NCI-H748 (cell line): ENCODE measurements around the gene SEMA6C.
"Not testable (repeated sequence)": the region's sequence is repeated elsewhere in the genome, so short reads cannot be mapped to it uniquely, and the experiment has no call there.

Experiments
- DNase-seq: peaks from one replicate; lab custom pipeline; 2025; ENCODE audit not compliant: unreplicated experiment; lab: John Stamatoyannopoulos, UW

SEMA6C gene, protein sequence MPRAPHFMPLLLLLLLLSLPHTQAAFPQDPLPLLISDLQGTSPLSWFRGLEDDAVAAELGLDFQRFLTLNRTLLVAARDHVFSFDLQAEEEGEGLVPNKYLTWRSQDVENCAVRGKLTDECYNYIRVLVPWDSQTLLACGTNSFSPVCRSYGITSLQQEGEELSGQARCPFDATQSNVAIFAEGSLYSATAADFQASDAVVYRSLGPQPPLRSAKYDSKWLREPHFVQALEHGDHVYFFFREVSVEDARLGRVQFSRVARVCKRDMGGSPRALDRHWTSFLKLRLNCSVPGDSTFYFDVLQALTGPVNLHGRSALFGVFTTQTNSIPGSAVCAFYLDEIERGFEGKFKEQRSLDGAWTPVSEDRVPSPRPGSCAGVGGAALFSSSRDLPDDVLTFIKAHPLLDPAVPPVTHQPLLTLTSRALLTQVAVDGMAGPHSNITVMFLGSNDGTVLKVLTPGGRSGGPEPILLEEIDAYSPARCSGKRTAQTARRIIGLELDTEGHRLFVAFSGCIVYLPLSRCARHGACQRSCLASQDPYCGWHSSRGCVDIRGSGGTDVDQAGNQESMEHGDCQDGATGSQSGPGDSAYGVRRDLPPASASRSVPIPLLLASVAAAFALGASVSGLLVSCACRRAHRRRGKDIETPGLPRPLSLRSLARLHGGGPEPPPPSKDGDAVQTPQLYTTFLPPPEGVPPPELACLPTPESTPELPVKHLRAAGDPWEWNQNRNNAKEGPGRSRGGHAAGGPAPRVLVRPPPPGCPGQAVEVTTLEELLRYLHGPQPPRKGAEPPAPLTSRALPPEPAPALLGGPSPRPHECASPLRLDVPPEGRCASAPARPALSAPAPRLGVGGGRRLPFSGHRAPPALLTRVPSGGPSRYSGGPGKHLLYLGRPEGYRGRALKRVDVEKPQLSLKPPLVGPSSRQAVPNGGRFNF

DNA sequence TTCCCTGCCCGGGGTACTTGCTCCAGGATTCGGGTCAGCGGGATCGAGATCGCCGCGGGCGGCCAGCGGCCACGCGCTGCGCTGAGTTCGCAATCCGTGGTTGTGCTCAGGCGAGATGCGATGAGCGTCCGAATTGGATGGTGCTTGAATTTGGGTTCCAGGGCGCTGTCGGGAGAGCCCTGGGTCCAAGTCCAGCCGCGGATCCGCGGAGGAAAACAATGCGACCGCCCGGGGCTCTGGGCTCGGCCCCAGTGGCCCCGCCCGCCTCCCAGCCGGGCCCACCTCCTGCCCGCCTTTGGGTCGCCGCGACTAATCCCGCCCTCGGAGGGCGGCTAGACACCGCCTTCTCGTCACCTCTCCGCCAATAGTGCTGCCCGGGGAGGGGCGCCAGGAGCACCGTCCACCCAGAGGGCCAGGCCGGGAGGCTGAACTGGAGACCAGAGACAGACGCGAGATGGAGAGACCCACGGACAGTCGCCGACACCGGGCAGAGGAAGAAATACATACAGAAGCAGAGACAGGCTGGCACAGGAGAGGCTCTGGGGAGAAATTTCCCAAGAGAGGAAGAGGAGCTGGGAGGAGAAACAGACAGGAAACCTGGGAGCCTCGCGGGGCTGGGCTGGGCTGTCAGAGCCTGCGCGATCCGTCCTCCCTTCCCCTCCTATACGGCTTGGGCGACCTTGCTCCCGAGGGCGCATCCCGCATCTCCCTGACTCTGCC, at the start of gene SEMA6C:
Gene SEMA6C (minus strand): TSS at position 220 of the 720 bp plus-strand sequence. CDS start 4,010 bp downstream, outside the sequence.
- DNase-seq, result peak; percentile 93

DNA sequence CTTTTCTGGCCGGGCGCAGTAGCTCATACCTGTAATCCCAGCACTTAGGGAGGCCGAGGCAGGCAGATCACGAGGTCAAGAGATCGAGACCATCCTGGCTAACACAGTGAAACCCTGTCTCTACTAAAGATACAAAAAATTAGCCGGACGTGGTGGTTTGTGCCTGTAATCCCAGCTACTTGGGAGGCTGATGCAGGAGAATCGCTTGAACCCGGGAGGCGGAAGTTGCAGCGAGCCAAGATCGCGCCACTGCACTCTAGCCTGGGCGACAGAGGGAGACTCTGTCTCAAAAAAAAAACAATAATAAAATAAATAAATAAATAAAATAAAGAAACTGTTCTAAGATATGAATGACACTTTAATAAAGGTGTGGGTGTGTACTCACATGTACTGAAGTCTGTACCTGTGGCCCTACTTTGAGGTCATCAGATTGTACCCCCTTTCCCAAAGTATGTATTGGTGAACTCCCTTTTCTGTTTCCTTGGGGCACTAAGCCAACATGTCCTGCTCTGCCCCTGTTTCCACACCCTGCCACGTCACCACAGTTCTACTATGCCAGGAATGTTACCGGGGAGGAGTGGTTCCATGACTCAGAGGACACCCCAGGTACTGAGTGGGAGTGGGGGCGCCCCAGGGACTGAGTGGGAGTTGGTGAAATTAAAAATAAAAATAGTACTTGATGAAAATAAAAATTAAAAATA, 48.6 kb upstream of the SEMA6C start:
- not testable (repeated sequence) for DNase-seq

DNA sequence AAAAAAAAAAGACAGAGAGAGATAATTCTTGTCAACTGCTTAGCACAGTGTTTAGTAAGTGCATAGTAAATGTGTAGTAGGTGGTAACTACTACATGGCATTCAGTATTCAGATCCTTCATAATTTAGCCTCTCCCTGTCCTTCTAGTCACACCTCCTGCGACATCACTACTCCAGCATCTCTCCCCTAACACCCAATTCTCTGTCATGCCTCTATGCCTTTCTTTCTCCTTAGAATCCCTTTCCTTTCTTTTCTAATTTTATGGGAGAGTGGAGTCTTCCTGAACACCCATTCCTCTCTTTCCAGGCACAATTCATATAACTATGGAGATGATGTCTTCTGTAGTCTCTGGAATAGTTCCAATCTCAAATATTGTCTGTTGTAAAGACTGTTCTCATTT, 47.4 kb upstream of the SEMA6C start:
- DNase-seq, result no peak

DNA sequence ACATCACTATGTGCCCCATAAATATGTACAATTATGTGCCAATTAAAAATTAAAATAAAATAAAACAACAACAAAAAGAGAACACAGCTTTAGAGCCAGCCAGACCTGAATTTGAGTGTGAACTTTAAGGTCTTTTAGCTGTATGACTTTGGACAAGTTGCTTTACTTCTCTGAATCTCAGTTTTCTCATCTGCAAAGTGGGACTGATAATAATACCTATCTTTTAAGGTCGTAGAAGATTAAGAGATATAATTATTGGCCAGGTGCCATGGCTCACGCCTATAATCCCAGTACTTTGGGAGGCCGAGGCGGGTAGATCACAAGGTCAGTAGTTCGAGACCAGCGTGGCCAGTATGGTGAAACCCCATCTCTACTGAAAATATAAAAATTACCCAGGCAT, 46.9 kb upstream of the SEMA6C start:
- DNase-seq, result no peak

DNA sequence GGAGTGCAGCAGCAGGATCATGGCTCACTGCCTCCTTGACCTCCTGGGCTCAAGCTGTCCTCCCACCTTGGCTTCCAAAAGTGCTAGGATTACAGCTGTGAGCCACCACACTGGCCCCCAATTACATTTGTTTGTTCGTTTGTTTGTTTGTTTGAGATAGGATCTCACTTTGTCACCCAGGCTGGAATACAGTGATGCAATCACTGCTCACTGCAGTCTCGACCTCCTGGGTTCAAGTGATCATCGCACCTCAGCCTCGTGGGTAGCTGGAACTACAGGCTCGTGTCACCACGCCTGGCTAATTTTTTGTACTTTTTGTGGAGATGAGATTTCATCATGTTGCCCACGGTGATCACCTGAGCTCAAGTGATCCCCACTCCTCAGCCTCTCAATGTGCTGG, 45.6 kb upstream of the SEMA6C start:
- no peak for DNase-seq

DNA sequence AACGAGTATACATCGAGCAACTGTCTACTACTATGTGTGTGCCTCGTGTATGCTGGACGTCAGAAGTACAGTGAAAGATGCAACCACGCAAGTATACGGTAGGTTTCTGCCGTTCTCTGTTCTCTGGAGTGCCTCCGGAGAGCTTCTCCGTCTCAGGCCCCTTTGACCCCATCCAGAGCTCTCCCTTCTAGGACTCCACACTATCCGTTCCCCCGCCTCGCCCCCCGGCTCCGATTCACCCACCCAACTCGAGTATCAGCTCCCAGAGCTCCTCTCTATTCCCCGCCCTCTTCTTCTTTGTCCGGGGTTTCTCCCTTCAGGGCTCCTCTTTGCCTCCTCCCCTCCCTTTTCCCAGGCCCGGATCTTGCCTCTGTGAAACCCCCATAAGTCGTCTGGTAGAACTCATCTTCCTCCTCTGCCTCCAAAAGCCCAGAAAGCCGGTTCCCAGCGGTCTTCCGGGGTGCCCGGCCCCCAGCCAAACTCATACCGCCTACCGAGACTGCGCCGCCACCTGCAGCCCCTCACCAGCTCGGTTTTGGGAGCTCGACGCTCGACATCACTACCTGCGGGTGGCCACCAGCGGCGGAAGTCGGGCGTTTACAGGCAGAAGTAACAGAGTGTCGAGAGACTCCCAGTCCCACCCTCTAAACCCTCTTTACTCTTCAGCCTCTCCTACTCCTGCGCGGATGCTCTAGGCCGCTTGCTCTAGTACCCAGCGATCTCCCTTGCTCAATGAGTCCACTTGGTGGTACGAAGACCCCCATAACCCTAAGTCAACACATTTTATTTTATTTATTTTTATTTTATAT, 43.4 kb upstream of the SEMA6C start, which contains the start of gene VPS72:
Gene VPS72 (minus strand): TSS at position 561 of the 809 bp plus-strand sequence. CDS start 76 bp downstream, at position 485.
- DNase-seq, result peak; percentile 94

DNA sequence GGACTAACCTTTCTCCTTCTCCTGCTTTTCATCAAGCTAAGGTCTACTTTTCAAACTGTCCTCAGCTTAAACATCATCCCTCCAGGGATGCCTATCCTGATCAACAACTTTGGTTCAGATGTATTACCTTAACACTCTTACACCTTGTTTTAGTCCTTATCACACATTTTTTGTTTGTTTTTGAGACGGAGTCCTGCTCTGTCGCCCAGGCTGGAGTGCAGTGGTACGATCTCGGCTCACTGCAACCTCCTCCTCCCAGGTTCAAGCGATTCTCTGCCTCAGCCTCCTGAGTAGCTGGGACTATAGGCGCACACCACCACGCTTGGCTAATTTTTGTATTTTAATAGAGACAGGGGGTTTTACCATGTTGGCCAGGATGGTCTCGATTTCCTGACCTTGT, 42.2 kb upstream of the SEMA6C start:
- not testable (repeated sequence) for DNase-seq

DNA sequence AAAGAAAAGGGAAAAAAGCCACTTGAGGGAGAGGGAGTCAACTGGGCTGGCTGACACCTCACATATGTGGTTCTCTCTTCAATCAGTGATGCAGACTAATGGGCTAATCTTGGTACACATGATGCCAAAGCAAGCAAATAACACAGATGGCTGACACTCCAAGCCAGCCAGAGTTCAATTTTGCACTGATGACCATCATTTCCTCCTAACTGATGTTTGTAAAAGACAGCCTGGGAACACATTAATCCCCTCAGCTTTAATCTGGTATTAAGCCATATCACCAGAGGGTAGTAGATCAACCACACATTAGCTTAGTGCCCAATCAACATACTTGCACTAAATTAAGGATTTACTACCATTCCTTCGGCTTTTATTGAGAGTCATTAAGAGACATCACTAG, 40.8 kb upstream of the SEMA6C start:
- no peak for DNase-seq

DNA sequence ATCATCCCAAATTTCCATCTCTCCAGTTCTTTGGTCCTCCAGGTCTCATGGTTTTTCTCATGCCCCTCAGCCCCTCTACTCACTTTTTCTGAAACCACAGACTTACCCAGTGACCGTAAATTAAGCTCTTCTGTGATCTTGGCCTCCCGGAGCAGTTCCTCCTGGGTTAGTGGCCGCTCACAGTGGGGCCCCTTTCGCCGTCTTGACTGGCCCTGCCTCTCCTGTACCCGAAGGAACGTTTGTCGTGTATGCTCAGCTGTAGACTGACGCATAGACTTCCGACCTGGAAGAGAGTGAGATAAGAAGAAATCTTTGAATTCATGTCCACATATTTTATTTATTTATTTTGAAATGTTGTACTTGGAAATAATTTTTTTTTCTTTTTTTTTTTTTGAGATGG, 37.8 kb upstream of the SEMA6C start:
- DNase-seq, result no peak

DNA sequence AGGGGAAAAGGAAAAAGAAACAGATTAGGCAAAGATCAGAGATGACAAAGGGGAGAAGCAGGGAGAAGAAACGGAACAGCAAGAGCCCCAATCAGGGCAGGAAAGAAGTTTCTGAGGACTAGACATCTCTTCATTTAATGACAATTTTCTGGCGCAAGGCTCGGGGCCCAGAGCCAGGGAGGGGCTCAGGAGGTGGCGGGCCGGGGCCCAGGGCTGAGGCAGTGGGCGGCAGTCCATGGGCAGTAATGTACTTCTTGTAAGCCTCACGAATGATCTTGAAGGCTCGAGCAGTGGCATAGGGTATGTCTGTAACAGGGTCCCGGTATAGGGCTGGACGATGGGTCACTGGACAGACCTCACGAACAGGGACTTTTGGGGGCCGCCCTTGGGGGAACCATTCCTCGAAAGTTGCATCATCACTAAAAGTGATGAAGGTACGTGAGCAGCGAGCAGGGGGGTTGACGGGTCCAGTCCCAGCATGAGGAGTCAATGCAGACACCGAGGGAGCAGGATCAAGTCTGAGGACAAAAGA, 30.1 kb upstream of the SEMA6C start:
- DNase-seq, result no peak

DNA sequence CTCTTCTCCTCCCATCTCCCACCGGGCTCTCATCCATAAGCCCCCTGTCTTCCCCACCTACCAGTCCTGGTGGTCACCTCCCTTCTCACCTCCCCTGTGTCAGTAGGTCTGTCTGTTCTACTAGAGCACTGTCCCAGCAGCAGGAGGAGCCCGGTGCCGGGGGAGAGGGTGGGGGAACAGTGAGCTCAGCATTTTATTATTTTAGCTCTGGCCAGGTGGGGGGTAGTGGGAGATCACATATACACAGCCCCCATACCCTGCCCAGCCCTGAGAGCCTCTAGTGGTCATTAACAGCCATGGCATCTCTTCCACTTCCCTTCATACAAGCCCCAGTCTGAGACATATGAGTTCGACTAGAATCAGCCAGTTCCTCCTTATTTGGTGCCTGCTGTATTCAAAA, 29.4 kb upstream of the SEMA6C start, which contains the start of gene TMOD4:
Gene TMOD4 (minus strand): TSS at position 119 of the 400 bp plus-strand sequence. CDS start 1,106 bp downstream, outside the sequence.
- DNase-seq, result no peak

DNA sequence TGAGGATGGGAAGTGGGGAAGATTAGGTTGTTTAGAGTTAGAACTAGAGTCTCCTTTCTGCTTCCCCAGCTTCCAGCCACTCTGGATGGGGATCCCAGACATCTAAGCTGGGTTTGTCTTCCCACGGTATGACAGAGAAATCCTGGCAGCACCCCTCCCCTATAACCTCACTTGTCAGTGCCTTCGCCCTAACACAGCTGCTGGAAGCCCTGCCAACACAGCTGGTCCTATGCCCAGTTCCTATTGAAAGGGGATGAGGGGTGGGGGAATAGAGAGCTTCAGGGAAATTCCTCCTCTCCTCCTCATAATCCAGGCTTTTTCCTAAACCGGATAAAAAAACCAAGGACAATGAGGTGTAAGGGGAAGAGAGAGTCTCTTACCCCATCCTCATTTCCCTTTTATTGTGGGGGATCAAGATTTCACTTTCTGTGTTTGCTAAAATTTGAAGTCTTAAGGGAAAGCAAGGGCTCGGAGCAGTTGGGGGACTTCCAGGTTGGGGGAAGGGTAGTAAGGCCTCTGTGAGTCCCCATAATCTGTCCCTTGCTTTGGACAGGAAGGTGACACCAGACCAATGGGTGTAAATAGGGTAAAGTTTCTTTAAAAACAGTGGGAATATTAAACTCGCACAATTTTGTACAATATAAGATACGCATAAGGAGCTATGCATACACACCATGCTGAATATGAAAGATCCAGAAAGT, 28.8 kb upstream of the SEMA6C start:
- DNase-seq, result no peak

DNA sequence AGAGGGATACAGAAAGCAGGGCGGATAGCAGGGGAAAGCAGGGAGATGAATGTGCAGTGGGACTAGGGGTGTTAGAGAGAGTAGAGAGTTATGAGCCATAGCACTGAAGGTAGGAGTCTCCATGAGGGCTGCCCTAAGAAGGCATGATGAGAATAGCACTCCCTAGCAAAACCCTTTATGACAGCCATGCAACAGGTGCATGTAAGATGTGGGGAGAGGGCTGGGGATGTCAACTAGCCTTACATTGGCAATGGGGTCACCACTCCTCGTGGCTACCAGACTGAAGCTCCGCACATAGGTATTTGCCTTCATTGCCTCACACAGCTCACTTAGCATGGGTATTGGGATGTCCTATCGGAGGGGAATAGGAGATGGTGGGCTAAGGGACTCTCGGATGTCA, 24.8 kb upstream of the SEMA6C start:
- no peak for DNase-seq

DNA sequence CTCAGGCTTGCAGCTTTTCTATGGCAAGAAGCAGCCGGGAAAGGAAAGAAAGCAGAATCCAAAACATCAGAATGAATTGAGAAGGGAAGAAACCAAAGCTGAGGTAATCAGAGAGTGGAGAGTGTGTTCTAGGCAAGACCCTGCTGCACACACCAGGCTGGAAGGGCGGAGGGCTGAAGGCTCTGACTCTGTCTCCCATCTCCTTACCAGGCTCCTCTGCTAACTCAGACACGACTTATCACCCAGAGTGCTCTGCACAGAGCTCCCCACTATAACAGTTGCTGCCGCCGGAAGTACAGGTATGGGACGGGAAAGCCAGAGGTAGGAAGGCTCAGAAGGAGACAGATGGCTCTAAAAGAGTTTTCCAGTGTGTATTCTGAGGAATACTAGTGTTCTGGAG, 20.7 kb upstream of the SEMA6C start:
- no peak for DNase-seq

DNA sequence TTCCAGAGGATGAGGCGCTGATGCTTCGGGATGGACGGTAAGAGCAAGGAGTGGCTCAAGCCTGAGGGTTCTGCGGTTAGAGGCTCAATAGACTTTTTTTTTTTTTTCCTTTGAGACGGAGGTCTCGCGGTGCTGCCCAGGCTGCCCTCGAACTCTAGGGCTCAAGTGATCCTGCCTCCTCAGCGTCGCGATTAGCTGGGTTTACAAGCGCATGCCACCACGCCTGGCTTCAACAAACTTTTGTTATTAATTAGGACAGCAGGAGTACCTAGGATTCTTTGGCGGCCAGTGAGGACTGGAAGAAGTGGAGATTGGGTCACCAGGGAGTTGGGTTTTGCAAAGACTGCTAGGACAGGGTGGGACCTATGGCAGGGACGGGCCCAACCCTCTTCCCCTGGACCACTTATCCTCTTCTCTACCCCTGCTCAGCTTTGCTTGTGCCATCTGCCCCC, 20.1 kb upstream of the SEMA6C start:
- DNase-seq, result peak; percentile 29

DNA sequence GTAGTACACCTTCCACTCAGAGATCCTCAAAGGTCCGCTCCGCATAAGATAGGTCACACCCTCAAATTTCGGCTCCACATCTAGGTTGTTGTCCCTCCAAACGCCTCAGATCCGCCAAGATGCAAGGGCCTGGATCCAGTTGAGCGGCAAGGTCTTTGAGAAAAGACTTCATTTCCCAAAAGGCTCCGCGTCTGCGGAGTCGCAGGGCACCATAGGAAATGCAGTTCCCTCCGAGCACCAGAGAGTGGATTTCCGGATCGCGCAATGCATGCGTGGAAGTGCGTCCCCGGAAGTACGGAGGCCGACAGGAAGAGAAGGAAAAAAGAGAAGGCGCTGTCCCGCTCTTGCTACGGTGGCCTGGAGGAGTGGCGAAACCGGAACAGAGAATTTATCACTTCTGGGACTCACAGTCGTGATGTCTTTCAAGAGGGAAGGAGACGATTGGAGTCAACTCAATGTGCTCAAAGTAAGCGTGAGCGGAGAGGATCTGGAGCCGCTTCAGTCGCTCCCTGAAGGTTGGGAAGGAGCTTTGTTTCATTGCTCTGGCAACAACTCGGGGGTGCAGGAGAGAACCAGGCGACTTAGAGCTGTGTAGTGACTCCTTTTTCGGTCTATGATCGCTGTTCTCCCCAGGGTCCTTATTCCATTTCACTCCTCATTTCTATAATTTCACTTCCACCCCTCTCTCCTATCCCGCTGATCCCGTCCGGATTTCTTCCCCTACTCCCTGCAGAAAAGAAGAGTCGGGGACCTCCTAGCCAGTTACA, 19.5 kb upstream of the SEMA6C start, which contains the start of the genes LYSMD1 and SCNM1:
Gene LYSMD1 (minus strand): TSS at position 165 of the 767 bp plus-strand sequence. CDS start 644 bp downstream, outside the sequence.
Gene SCNM1 (plus strand): TSS at position 407 of the 767 bp plus-strand sequence. CDS start 9 bp downstream, at position 416.
- DNase-seq, result peak; percentile 99

DNA sequence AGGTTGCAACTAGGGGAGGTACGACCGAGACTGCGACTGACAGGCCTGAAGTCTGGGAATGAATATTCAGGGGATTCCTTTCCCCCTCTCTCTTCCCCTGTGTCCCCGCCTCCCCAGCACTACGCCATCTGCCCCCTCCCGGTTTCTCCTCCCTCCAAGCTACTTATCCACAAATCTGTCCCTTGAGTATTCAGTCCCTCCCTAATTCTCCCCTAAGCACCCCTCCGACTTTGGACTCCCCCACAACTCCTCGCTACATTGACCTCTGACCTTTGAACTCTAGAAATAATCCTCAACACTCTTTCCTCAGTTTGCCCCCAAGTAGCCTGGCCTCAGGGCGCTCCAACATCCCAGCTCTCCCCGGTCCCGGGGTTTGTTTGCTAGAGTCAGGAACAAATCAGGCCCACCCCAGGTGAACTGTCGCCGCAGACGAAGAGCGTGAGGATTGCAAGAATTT, 18.9 kb upstream of the SEMA6C start:
- DNase-seq, result peak; percentile 71
